GM18526 (cell line): ENCODE measurements around the gene DUS1L.

Experiments used
- POLR2A ChIP-seq: IDR thresholded peaks from 3 replicates; pipeline ENCODE4 v1.6.1; 2011; ENCODE audit not compliant: insufficient read length; ENCODE audit errors: extremely low read depth

DUS1L gene

GRCh38 chr17:82085931-82086764 is 20.5 kb upstream of the DUS1L start:
- no peak for TF ChIP-seq POLR2A

- no peak for TF ChIP-seq POLR2A
Observed at GRCh38 chr17:82085031-82085861, 19.6 kb upstream of the DUS1L start.

GRCh38 chr17:82084373-82085030 is 18.9 kb upstream of the DUS1L start:
- no peak for TF ChIP-seq POLR2A

- no peak for TF ChIP-seq POLR2A
Observed at GRCh38 chr17:82083533-82084359, 18.1 kb upstream of the DUS1L start.

GRCh38 chr17:82083009-82083408 is 17.4 kb upstream of the DUS1L start:
- no peak for TF ChIP-seq POLR2A

- TF ChIP-seq POLR2A = no peak
Observed at GRCh38 chr17:82082456-82082855, 16.9 kb upstream of the DUS1L start.

- no peak for TF ChIP-seq POLR2A
Observed at GRCh38 chr17:82081966-82082365, 16.4 kb upstream of the DUS1L start.

GRCh38 chr17:82081546-82081945 is 15.9 kb upstream of the DUS1L start:
- no peak for TF ChIP-seq POLR2A

GRCh38 chr17:82080789-82081464 is 15.3 kb upstream of the DUS1L start:
- no peak for TF ChIP-seq POLR2A

- no peak for TF ChIP-seq POLR2A
Observed at GRCh38 chr17:82080048-82080788, 14.6 kb upstream of the DUS1L start.

- TF ChIP-seq POLR2A = no peak
Observed at GRCh38 chr17:82079001-82079677, 13.5 kb upstream of the DUS1L start.

- no peak for TF ChIP-seq POLR2A
Observed at GRCh38 chr17:82078433-82078832, 12.8 kb upstream of the DUS1L start.

GRCh38 chr17:82077617-82078358 is 12.2 kb upstream of the DUS1L start:
- no peak for TF ChIP-seq POLR2A
